Suppressor macrophage (primary cell): ENCODE data around the gene EFCAB5.
"Not testable (repeated sequence)": the region's sequence is repeated elsewhere in the genome, so short reads cannot be mapped to it uniquely, and the experiment has no call there.

Experiments
- DNase-seq, 4 experiments: peaks; one replicate each; pipeline ENCODE4 v3.0.0-alpha.2; 2020 to 2022

EFCAB5 gene

GRCh38 chr17:30005709-30006320, 64.4 kb downstream of the EFCAB5 start:
- no peak for DNase-seq

GRCh38 chr17:30011934-30012333, 70.5 kb downstream of the EFCAB5 start:
- not testable (repeated sequence) for DNase-seq

- DNase-seq: peak; percentile 51 to 75 (median 58)
Measured at GRCh38 chr17:30021708-30022317, 80.4 kb downstream of the EFCAB5 start.

- DNase-seq: not testable (repeated sequence)
Measured at GRCh38 chr17:30025325-30025724, 83.9 kb downstream of the EFCAB5 start.

- DNase-seq: no peak
Measured at GRCh38 chr17:30027676-30028075, 86.2 kb downstream of the EFCAB5 start.

DNA sequence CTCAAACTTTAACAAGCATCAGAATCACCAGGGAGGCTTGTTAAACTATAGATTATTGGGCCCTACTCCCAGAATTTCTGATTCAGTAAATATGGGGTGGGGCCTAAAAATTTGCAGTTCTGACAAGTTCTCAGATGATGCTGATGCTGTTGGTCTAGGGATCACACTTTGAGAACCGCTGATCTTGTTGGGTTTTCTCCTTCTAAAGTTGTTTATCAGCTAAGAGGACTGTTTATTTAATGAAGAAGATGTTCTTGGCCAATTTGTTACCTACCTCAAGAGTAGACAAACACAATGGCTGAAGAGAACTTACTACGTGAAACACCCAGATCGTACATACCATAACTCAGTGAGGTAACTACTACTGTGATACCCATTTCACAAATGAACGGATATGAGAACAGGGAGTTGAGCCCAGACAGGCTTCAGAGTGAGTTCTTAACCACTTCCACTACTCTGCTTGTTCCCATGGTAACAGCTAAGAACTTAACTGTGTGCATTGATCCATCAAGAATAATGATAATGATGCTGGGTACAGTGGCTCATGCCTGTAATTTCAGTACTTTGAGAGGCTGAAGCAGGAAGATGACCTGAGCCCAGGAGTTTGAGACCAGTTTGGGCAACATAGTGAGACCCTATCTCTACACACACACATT, 89.9 kb downstream of the EFCAB5 start:
- DNase-seq: no peak

GRCh38 chr17:30035369-30035768, 93.9 kb downstream of the EFCAB5 start:
- DNase-seq: no peak

DNA sequence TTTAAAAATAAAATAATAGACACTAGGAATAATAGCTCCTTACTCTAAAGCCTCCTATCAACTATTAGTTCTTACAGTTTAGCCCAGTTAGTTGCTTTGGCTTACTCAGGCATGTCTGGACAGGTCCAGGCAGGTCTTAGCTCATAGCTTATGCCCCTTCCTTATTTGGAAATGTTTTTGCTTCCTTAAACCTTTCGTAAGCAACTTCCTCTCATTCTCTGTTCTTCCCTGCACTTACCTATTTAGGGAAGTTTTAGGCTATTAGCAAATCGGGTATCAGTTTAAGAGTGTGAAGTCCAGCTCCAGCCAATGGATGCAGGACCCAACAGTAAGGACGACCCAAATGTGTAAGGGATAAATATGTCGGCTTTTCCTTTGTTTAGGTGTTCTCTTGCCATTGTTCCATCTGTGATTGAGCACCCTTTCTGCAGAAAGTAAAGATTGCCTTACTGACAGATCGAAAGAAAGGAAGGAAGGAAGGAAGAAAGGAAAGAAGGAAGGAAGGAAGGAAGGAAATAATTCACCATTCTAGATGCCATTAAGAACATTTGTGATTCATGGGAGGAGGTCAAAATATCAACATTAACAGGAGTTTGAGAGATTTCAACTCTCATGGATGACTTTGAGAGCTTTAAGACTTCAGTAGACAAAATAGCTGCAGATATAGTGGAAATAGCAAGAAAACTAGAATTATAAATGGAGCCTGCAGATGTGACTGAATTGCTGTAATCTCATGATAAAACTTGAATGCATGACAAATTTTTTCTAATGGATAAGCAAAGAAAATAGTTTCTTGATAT, 99.5 kb downstream of the EFCAB5 start:
- peak; percentile 13 to 68 (median 54) for DNase-seq

GRCh38 chr17:30041551-30041950, 100.1 kb downstream of the EFCAB5 start:
- DNase-seq: no peak

DNA sequence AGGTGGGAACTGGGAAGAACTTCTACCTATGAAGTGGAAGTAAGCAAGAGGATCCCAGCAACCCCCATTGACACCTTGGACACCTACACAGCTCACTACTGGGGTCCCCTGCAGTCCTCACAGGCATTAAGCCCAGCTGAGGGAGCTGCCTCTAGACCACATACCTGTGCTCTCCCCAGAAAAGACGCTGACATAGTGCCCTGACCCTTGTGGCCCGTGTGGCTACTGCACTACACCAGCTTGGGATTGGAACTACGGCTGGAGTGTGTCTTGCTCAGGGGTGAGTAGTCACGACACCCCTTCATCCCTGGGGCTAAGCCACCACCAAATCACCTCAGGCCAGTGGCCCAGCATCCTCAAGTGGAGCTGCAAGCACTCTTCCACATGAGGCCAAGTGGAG, 120.9 kb downstream of the EFCAB5 start:
- no peak for DNase-seq

GRCh38 chr17:30064738-30065137, 123.3 kb downstream of the EFCAB5 start:
- no peak for DNase-seq

- no peak for DNase-seq
Measured at GRCh38 chr17:30068465-30068864, 127.0 kb downstream of the EFCAB5 start.

DNA sequence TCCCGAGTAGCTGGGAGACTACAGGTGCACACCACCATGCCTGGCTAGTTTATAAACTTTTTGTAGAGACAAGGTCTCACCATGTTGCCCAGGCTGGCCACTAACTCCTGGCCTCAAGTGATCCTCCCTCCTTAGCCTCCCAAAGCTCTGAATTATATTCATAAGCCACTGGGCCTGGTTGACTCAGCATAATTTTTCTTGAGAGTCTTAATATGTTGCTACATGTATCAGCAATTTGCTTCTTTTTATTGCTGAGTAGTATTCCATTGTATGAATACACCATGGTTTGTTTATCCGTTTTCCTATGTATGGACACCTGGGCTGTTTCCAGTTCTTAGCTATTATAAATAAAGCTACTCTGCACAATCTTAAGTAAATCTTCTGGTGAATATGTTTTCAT, 132.8 kb downstream of the EFCAB5 start:
- DNase-seq: no peak

- DNase-seq: no peak
Measured at GRCh38 chr17:30074730-30075129, 133.3 kb downstream of the EFCAB5 start.

DNA sequence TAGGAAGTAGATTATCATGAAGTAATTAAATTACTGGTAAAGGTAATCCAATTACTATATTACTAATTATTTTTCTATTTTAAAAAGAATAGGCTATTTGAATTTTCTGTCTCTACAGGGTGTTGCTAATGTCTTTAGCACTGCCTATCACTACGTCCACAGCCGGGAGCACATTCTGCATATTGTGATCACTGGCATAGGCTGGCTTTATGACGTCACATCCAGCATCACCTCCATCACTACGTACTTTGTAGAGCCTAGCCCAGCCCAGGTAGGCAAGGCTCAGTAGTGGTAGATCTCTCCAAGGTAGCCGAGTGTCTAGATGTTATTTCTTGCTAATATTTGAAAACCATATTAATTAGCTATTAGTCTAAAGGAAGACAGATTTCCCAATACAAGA, 141.3 kb downstream of the EFCAB5 start:
- DNase-seq: no peak

DNA sequence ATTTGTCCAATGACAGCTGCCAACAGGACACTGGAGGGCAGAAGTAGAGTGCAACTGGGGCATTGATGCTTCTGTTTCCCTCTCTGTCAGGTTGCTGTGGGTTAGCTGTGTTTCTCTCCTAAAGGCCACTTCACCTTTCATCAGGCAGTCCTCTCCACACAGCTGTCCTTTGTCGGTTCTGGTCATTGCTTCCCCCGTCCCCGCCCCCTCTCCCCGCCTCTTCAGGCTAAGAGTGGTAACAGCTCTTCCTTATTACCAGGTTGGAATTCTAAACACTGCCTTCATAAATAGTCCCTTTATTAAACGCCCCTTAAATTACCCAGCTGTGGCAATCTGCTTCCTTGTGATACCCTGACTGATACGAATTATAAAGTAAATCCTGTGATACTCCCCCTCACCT, 143.4 kb downstream of the EFCAB5 start:
- peak in 1 of 4 experiments; percentile 11 for DNase-seq

- DNase-seq: peak in 1 of 4 experiments; percentile 14
Measured at GRCh38 chr17:30086896-30087295, 145.5 kb downstream of the EFCAB5 start.

- not testable (repeated sequence) for DNase-seq
Measured at GRCh38 chr17:30087431-30087830, 146.0 kb downstream of the EFCAB5 start.

- no peak for DNase-seq
Measured at GRCh38 chr17:30091121-30091670, 149.8 kb downstream of the EFCAB5 start.

GRCh38 chr17:30091771-30092170, 150.3 kb downstream of the EFCAB5 start:
- DNase-seq: no peak

DNA sequence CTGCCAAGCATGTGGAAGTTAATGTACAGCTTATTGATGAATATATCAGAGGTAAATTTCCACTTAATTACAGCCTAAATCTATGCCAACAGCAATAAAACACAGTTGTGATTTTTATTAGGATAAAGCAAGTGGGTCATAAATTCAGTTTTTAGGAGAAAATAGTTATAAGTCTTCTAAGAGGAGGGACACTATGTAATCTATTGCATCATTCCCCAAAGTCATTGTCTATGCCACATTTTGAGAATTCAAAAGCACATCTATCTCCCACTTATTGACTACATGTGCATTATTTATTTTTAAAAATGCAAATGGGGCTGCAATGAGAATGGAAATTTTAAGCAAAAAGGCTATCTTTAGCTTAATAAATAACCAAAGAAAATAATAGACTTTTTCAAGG, 151.5 kb downstream of the EFCAB5 start:
- no peak for DNase-seq

- DNase-seq: peak; percentile 65 to 86 (median 72)
Measured at GRCh38 chr17:30093463-30094147, 152.2 kb downstream of the EFCAB5 start.
